K562 (cell line): ENCODE data around the gene CHST14. TPM values are rescaled to one million over a fixed set of nuclear protein-coding genes. Genes with fewer than 3 reads are reported as not detected.

ENCODE experiments used
- ATAC-seq: fragments of 200-7000 bp; cut with Tn5 transposase; 3 replicates; pipeline ENCODE4 v1.9.1; 2020; ENCODE audit warnings: moderate library complexity
- BruUV-seq: library from RNA; stranded (reverse); fragments of 400-500 nt; replicated peaks from 2 replicates; lab custom pipeline; 2021; lab: Mats Ljungman, UMichigan
- CTCF ChIA-PET: fragments of 300-600 bp; formaldehyde crosslinking; extraction: SDS; loops from one replicate; lab custom pipeline; 2021; ENCODE audit warnings: low intra/inter-chr PET ratio; lab: Yijun Ruan, JAX
- POLR2A ChIA-PET: fragments of 300-600, 350-650 bp; sonication (Branson Sonifier 250); formaldehyde crosslinking; extraction: SDS; loops from one replicate; lab custom pipeline; 2021; ENCODE audit warnings: antibody characterized with exemption, inconsistent platforms; lab: Yijun Ruan, JAX
- DNase-seq, 4 experiments: peaks; one replicate each; pipeline versions ENCODE4 v3.0.0 to v3.0.0-alpha.2; 2011 to 2018; ENCODE audit warnings: low spot score in 3 of 4, mixed read lengths in 3 of 4; ENCODE audit errors: extremely low read depth in 1 of 4
- FAIRE-seq: peaks from 2 replicates; lab custom pipeline; 2011; peaks lifted over from hg19 to GRCh38; lab: Jason Lieb, UNC
- H2AFZ ChIP-seq: 2 replicates; pipeline ENCODE4 v1.6.0; 2011; ENCODE audit warnings: low read depth, low read length, control low read depth, inconsistent platforms
- H3K27ac ChIP-seq: fragments of 200-600 bp; 3 replicates; pipeline ENCODE4 v1.8.0; 2011; ENCODE audit warnings: low read depth, mild to moderate bottlenecking, control low read depth, inconsistent platforms, low read length, moderate library complexity, mixed read lengths; ENCODE audit errors: extremely low read depth
- H3K27me3 ChIP-seq, 2 experiments: fragments of 300-600 bp in 1 of 2; 2 replicates in 1 of 2; 3 replicates in 1 of 2; pipeline versions ENCODE4 v1.6.0 to v1.8.0; 2011; ENCODE audit warnings: inconsistent platforms in 2 of 2, low read length in 2 of 2, mild to moderate bottlenecking in 1 of 2, mixed read lengths in 1 of 2, moderate library complexity in 1 of 2; ENCODE audit not compliant: control insufficient read depth in 2 of 2, insufficient read depth in 2 of 2
- H3K36me3 ChIP-seq: fragments of 300-600 bp; 3 replicates; pipeline ENCODE4 v1.8.0; 2011; ENCODE audit warnings: mild to moderate bottlenecking, low read length, inconsistent platforms; ENCODE audit not compliant: control insufficient read depth, insufficient read depth
- H3K4me1 ChIP-seq, 2 experiments: fragments of 200-600 bp in 1 of 2; replicated peaks in 1 of 2; 2 replicates in 1 of 2; 3 replicates in 1 of 2; pipeline versions ENCODE4 v1.5.1 to v1.8.0; 2011; ENCODE audit warnings: inconsistent platforms in 2 of 2, low read length in 2 of 2, mild to moderate bottlenecking in 1 of 2, mixed read lengths in 1 of 2, moderate library complexity in 1 of 2; ENCODE audit not compliant: control insufficient read depth in 2 of 2, insufficient read depth in 2 of 2
- H3K4me2 ChIP-seq: 2 replicates; pipeline ENCODE4 v1.6.1; 2011; ENCODE audit warnings: low read length, control low read depth, inconsistent platforms, mixed read lengths; ENCODE audit not compliant: insufficient read depth
- H3K4me3 ChIP-seq: fragments of 200-600 bp; sonication (generic), shearing (Covaris generic); 2 replicates; pipeline ENCODE4 v1.5.1; 2016; ENCODE audit warnings: control low read depth, inconsistent platforms
- H3K79me2 ChIP-seq: fragments of 200-600 bp; 3 replicates; pipeline ENCODE4 v1.8.0; 2011; ENCODE audit warnings: low read length, inconsistent platforms; ENCODE audit not compliant: control insufficient read depth, insufficient read depth
- H3K9ac ChIP-seq, 2 experiments: 2 replicates each; pipeline versions ENCODE4 v1.6.0 to v1.6.1; 2011; ENCODE audit warnings: low read depth in 2 of 2, low read length in 2 of 2, control low read depth in 1 of 2, inconsistent platforms in 1 of 2, mild to moderate bottlenecking in 1 of 2, mixed read lengths in 1 of 2; ENCODE audit not compliant: insufficient read depth in 1 of 2
- H3K9me1 ChIP-seq: one replicate; pipeline ENCODE4 v1.6.0; 2011; ENCODE audit warnings: inconsistent platforms, mild to moderate bottlenecking, low read length, moderate library complexity; ENCODE audit not compliant: control insufficient read depth, insufficient read depth
- H3K9me3 ChIP-seq: replicated peaks from 2 replicates; pipeline ENCODE4 v1.5.1; 2011; ENCODE audit warnings: low read depth, low read length, inconsistent platforms; ENCODE audit not compliant: control insufficient read depth, insufficient read depth
- H4K20me1 ChIP-seq: replicated peaks from 2 replicates; pipeline ENCODE4 v1.6.1; 2011; ENCODE audit warnings: low read length, inconsistent platforms, mixed read lengths; ENCODE audit not compliant: control insufficient read depth, insufficient read depth
- HMBOX1 ChIP-seq: sonication (generic); IDR thresholded peaks from 2 replicates; pipeline ENCODE4 v1.6.1; 2016
- PHB ChIP-seq: fragments of 250-450 bp; sonication (Bioruptor Pico); IDR thresholded peaks from 2 replicates; pipeline ENCODE4 v1.5.0; 2021
- RBM14 ChIP-seq: fragments of 200-400 bp; formaldehyde crosslinking; IDR thresholded peaks from 2 replicates; pipeline ENCODE4 v1.6.1; 2018; ENCODE audit warnings: low read depth, mild to moderate bottlenecking, low read length, moderate library complexity, borderline replicate concordance; ENCODE audit not compliant: insufficient read depth
- TFAP4 ChIP-seq: sonication (generic); formaldehyde crosslinking; IDR thresholded peaks from 2 replicates; pipeline ENCODE4 v1.8.0; 2022; ENCODE audit warnings: missing genetic modification reagents, mild to moderate bottlenecking, moderate library complexity, borderline replicate concordance
- UBTF ChIP-seq, 2 experiments: IDR thresholded peaks; 2 replicates each; pipeline ENCODE4 v1.6.1; 2012; ENCODE audit warnings: improper control_type of control experiment in 2 of 2, low read depth in 2 of 2, low read length in 2 of 2, borderline replicate concordance in 1 of 2
- XRCC5 ChIP-seq: fragments of 200-400 bp; formaldehyde crosslinking; IDR thresholded peaks from 2 replicates; pipeline ENCODE4 v1.6.1; 2017; ENCODE audit warnings: low read depth, mild to moderate bottlenecking, low read length
- ZNF75A ChIP-seq: fragments of 450-650 bp; formaldehyde crosslinking; IDR thresholded peaks from 2 replicates; pipeline ENCODE4 v1.4.0; 2020; ENCODE audit warnings: mild to moderate bottlenecking
- WGBS: fragments of 100-300 bp; shearing (Covaris generic); methylation state at CpG from one replicate; pipeline ENCODE4 v1.1.6; 2016; ENCODE audit warnings: low coverage, mixed read lengths; ENCODE audit not compliant: insufficient coverage; ENCODE audit errors: missing lambda C conversion rate; 5-methylcytosine and 5-hydroxymethylcytosine counted together
- in situ Hi-C: fragments of 300-500 bp; cut with MboI; formaldehyde crosslinking; loops from 4 replicates; pipeline ENCODE4 v1.15.0; 2018; ENCODE audit warnings: inconsistent platforms, mixed read lengths
- intact Hi-C: fragments of 100-400 bp; cut with micrococcal nuclease; formaldehyde crosslinking; loops from 2 replicates; pipeline ENCODE4 v1.14.2; 2022
- polyA plus RNA-seq, 8 experiments: library from polyadenylated mRNA; depleted of rRNA in 4 of 8; stranded (reverse) in 5 of 8; unstranded in 3 of 8; fragments of >200 nt; fragmentation: Nextera tagmentation in 2 of 8; fragmentation: Illumina TruSeq in 1 of 8; extraction: Ambion mirVana in 2 of 8; extraction: Trizol in 1 of 8; gene quantifications; 2 replicates each; pipeline versions ENCODE4 v1.2.1 to v1.2.3, GENCODE V29; 2011 to 2014; ENCODE audit warnings: inconsistent platforms in 1 of 8, missing spikeins in 1 of 8
- total RNA-seq, 7 experiments: library from RNA; depleted of rRNA in 6 of 7; stranded (reverse); fragments of >200 nt in 6 of 7; fragmentation: Illumina TruSeq in 2 of 7; extraction: Trizol in 2 of 7; gene quantifications; 2 replicates each; pipeline versions ENCODE4 v1.2.1 to v1.2.3, GENCODE V29; 2011 to 2021; ENCODE audit warnings: low replicate concordance in 1 of 7

Gene CHST14
- total and polyA plus RNA-seq, 9 of the 15 experiments (the other 6 are each of a cell fraction or from before 2014, with no cell fraction given), result 1.6 to 12.1 (median 4.5) TPM

GRCh38 chr15:40450047-40450446 lies 20.7 kb upstream of the CHST14 start:
- TF ChIP-seq UBTF (IDR thresholded peaks at IDR 0.05; ENCODE audit: borderline replicate concordance in 1 of 2, low read depth in 2 of 2, low read length in 2 of 2) (0 out of 4 replicates have a peak, but pooled peaks of 1 of the 2 experiments have one; percentile 21), TFAP4 (CRISPR knock-in tag) (peak; percentile 50; the same call in 1 of the 2 replicates), RBM14 (no peak), HMBOX1 (peak; percentile 78), PHB (CRISPR knock-in tag) (no peak), XRCC5 (no peak), ZNF75A (CRISPR knock-in tag) (no peak)
- H4K20me1 ChIP-seq, result peaks cover 52% of the 10 kb centered on the region
- WGBS, result 23% methylated on average over 2 of the region's 2 CpGs
- peak overlapping the region in 1 of 2 experiments; percentile 24; a peak in 2 of 4 replicates for H3K9ac ChIP-seq
- peaks cover 20% of the 10 kb centered on the region for H3K9me1 ChIP-seq
- no peak overlapping the region for H3K27ac ChIP-seq
- H3K36me3 ChIP-seq, result peaks cover 21% of the 10 kb centered on the region; the same call in 2 of the 3 replicates
- no peaks in the 10 kb centered on the region for H3K27me3 ChIP-seq
- H3K79me2 ChIP-seq, result peaks cover 92% of the 10 kb centered on the region
- ATAC-seq (peak; percentile 19), DNase-seq (no peak), FAIRE-seq (no peak)
- intact Hi-C loops, result no loop called here
- H3K4me3 ChIP-seq, result no peak overlapping the region
- no peaks in the 10 kb centered on the region for H3K9me3 ChIP-seq
- ChIA-PET POLR2A (interaction anchor here (0.6 to 9.5 kb wide), 10 partner anchors 8 to 431 kb away, joined by 3 to 89 read pairs (median 4); partner anchors contain the start of genes BAHD1 and CHST14), CTCF (no interaction called here)
- H3K4me1 ChIP-seq, result peaks cover 28 to 38% of the 10 kb centered on the region in 2 experiments
- no peak overlapping the region for H3K4me2 ChIP-seq
- in situ Hi-C loops, result no loop called here
- BruUV-seq, result no TSS peak
- H2AFZ ChIP-seq, result no peak overlapping the region
